Endodermal cell (in vitro differentiated cells): ENCODE data around the gene CLMN. TPM values are rescaled to one million over a fixed set of nuclear protein-coding genes. Genes with fewer than 3 reads are reported as not detected.

ENCODE experiments used
- DNase-seq: peaks from one replicate; pipeline ENCODE4 v3.0.0-alpha.2; 2017
- H3K27ac ChIP-seq: 2 replicates; pipeline ENCODE4 v1.5.1; 2013; ENCODE audit warnings: mild to moderate bottlenecking, low read depth, low read length, moderate library complexity
- H3K27me3 ChIP-seq: 2 replicates; pipeline ENCODE4 v1.6.1; 2013; ENCODE audit warnings: mild to moderate bottlenecking, low read length, moderate library complexity; ENCODE audit not compliant: insufficient read depth, control insufficient read depth, poor library complexity, severe bottlenecking
- H3K36me3 ChIP-seq: 2 replicates; pipeline ENCODE4 v1.7.0; 2013; ENCODE audit warnings: mild to moderate bottlenecking, low read length, moderate library complexity; ENCODE audit not compliant: control insufficient read depth, insufficient read depth
- H3K4me1 ChIP-seq: one replicate; pipeline ENCODE4 v1.7.0; 2013; ENCODE audit warnings: low read length; ENCODE audit not compliant: control insufficient read depth, insufficient read depth
- H3K4me3 ChIP-seq: 2 replicates; pipeline ENCODE4 v1.5.1; 2013; ENCODE audit warnings: mild to moderate bottlenecking, low read length, moderate library complexity
- H3K9ac ChIP-seq: 2 replicates; pipeline ENCODE4 v1.6.1; 2013; ENCODE audit warnings: mild to moderate bottlenecking, low read length, moderate library complexity; ENCODE audit not compliant: poor library complexity, severe bottlenecking; ENCODE audit errors: extremely low read depth
- H3K9me3 ChIP-seq: 2 replicates; pipeline ENCODE4 v1.6.1; 2013; ENCODE audit warnings: mild to moderate bottlenecking, low read length, moderate library complexity; ENCODE audit not compliant: control insufficient read depth
- H3K27ac Mint-ChIP-seq: 2 replicates; pipeline ENCODE4 v1.8.0; 2020; ENCODE audit warnings: mixed read lengths
- H3K27me3 Mint-ChIP-seq: 2 replicates; pipeline ENCODE4 v1.8.0; 2021; ENCODE audit warnings: mild to moderate bottlenecking, mixed read lengths; ENCODE audit not compliant: insufficient read depth
- H3K36me3 Mint-ChIP-seq: 2 replicates; pipeline ENCODE4 v1.8.0; 2020; ENCODE audit warnings: low read depth, mixed read lengths
- H3K4me1 Mint-ChIP-seq: 2 replicates; pipeline ENCODE4 v1.8.0; 2020; ENCODE audit warnings: mixed read lengths
- H3K4me3 Mint-ChIP-seq: 2 replicates; pipeline ENCODE4 v1.8.0; 2020; ENCODE audit warnings: mild to moderate bottlenecking, moderate library complexity, mixed read lengths
- H3K9me3 Mint-ChIP-seq: 2 replicates; pipeline ENCODE4 v1.8.0; 2020; ENCODE audit warnings: mild to moderate bottlenecking, mixed read lengths
- CTCF ChIP-seq: fragments of 200-600 bp; sonication (generic); conservative IDR thresholded peaks from 2 replicates; pipeline ENCODE4 v1.5.0; 2021; ENCODE audit warnings: antibody characterized with exemption, mild to moderate bottlenecking
- WGBS, 2 experiments: methylation state at CpG; one replicate each; pipeline versions ENCODE4 v1.1.5 to v1.1.7; 2013; ENCODE audit warnings: missing lambda C conversion rate in 2 of 2, mixed read lengths in 1 of 2; ENCODE audit not compliant: insufficient coverage in 1 of 2, insufficient read length in 1 of 2; 5-methylcytosine and 5-hydroxymethylcytosine counted together
- total RNA-seq, 2 donors: library from RNA; stranded (reverse); fragmentation: NEBNext Ultra II Directional in 1 of 2; extraction: Animal tissue kit (Norgen Biotek cat#: 25700) in 1 of 2; gene quantifications; 2 replicates in 1 of 2; 3 replicates in 1 of 2; pipeline ENCODE4 v1.2.1, GENCODE V29; 2021

CLMN gene
- total RNA-seq, 2 donors from 2014 or later = 9.5 to 11.7 TPM

- Mint-ChIP-seq H3K27ac (no peak overlapping the region), H3K36me3 (peaks cover 18% of the 10 kb centered on the region)
Measured at GRCh38 chr14:95164506-95164905, 155.2 kb downstream of the CLMN start.

GRCh38 chr14:95163666-95164065 is 156.0 kb downstream of the CLMN start:
- H3K4me3 ChIP-seq = peak overlapping the region; percentile 25
- H3K27ac ChIP-seq = no peak overlapping the region
- no peak for TF ChIP-seq CTCF
- H3K36me3 ChIP-seq = no peaks in the 10 kb centered on the region
- Mint-ChIP-seq H3K9me3 (peaks cover 40% of the 10 kb centered on the region), H3K4me1 (peaks cover 31% of the 10 kb centered on the region), H3K36me3 (peaks cover 18% of the 10 kb centered on the region), H3K27ac (no peak overlapping the region), H3K27me3 (peaks cover 2% of the 10 kb centered on the region), H3K4me3 (no peak overlapping the region)
- H3K27me3 ChIP-seq = no peaks in the 10 kb centered on the region
- no peak for DNase-seq
- WGBS, 2 experiments = 88 to 100% methylated on average over 3 of the region's 3 CpGs
- no peak overlapping the region for H3K9ac ChIP-seq
- H3K4me1 ChIP-seq = peaks cover 14% of the 10 kb centered on the region
- peaks cover 37% of the 10 kb centered on the region for H3K9me3 ChIP-seq

More at GRCh38 chr14:95164506-95164905, 155.2 kb downstream of the CLMN start:
- Mint-ChIP-seq H3K4me1 (peaks cover 31% of the 10 kb centered on the region), H3K4me3 (no peak overlapping the region), H3K9me3 (peaks cover 40% of the 10 kb centered on the region), H3K27me3 (peaks cover 2% of the 10 kb centered on the region)
- no peak for DNase-seq
- Histone ChIP-seq H3K9ac (no peak overlapping the region), H3K9me3 (peaks cover 46% of the 10 kb centered on the region), H3K4me1 (peaks cover 14% of the 10 kb centered on the region), H3K27ac (no peak overlapping the region), H3K36me3 (no peaks in the 10 kb centered on the region), H3K4me3 (no peak overlapping the region), H3K27me3 (no peaks in the 10 kb centered on the region)
- WGBS, 2 experiments = 87% methylated on average over 1 of the region's 1 CpG; no CpG with 5 or more reads in 1 of the 2 experiments
- no peak for TF ChIP-seq CTCF

GRCh38 chr14:95163132-95163531 is 156.6 kb downstream of the CLMN start:
- Histone ChIP-seq H3K9ac (no peak overlapping the region), H3K4me1 (peaks cover 14% of the 10 kb centered on the region), H3K9me3 (peaks cover 32% of the 10 kb centered on the region), H3K36me3 (no peaks in the 10 kb centered on the region), H3K4me3 (peak overlapping the region; percentile 25), H3K27me3 (no peaks in the 10 kb centered on the region), H3K27ac (no peak overlapping the region)
- WGBS, 2 experiments = 65 to 100% methylated on average over 1 to 2 of the region's 2 CpGs
- Mint-ChIP-seq H3K4me3 (peak overlapping the region; percentile 1), H3K4me1 (peaks cover 32% of the 10 kb centered on the region), H3K27me3 (peaks cover 2% of the 10 kb centered on the region), H3K36me3 (peaks cover 18% of the 10 kb centered on the region), H3K9me3 (peaks cover 36% of the 10 kb centered on the region), H3K27ac (peak overlapping the region; percentile 56)
- DNase-seq = no peak
- TF ChIP-seq CTCF = no peak
